ENCODE measurements around the gene SKI. TPM values are rescaled to one million over a fixed set of nuclear protein-coding genes. Genes with fewer than 3 reads are reported as not detected.
A peak's percentile ranks its signal among the peaks of the same experiment; 100 is the strongest.

The SKI gene
- total and polyA plus RNA-seq, 5 donors from 2014 or later: 0.25 to 218 (median 0.35) TPM

DNA sequence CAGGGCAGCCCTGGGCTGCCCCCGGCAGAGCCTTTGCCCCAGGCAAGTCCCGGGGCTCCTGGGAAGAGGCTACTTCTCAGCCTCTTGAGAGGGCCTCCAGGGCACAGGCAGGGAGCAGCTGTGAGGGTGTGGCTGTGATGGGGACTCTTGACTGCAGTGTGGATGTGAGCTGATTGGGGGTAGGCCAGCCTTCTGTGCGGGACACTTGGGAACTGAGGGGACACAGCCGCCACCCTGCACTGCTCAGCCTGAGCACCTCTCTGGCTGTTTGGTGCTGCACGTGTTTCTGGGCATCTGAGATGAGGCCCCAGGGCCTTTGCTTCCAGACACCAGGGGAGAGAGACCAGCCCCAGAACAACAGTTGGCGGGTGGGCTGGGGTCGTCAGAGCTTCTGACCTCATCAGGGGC, 62.1 kb downstream of the SKI start:
- H3K9me3 Mint-ChIP-seq: peaks cover 0 to 2% (median 0%) of the 10 kb centered on the region in 7 donors
- H3K27ac Mint-ChIP-seq: peak overlapping the region; percentile 94 to 98 (median 94)
- H3K27ac ChIP-seq (ENCODE audit: insufficient read depth, low read length, poor library complexity, severe bottlenecking): peak overlapping the region; percentile 79
- H3K9me3 ChIP-seq (ENCODE audit: control insufficient read depth in 2 of 2, low read length in 2 of 2): no peaks in the 10 kb centered on the region
- peaks cover 6 to 83% (median 49%) of the 10 kb centered on the region in 4 donors for H3K4me1 Mint-ChIP-seq
- H3K27me3 ChIP-seq (ENCODE audit: control insufficient read depth, insufficient read depth, low read length): no peaks in the 10 kb centered on the region
- H3K36me3 Mint-ChIP-seq: no peaks in the 10 kb centered on the region
- DNase-seq: no peak
- peak; percentile 27 to 35 for ATAC-seq (ENCODE audit: low read depth in 2 of 2)
- H3K36me3 ChIP-seq (ENCODE audit: control insufficient read depth, insufficient read depth, low read length): no peaks in the 10 kb centered on the region
- H3K4me3 ChIP-seq (ENCODE audit: low read depth, low read length): peak overlapping the region; percentile 59
- peaks cover 78% of the 10 kb centered on the region for H3K4me1 ChIP-seq (ENCODE audit: control insufficient read depth, insufficient read depth, low read length, poor library complexity, severe bottlenecking)
- no peaks in the 10 kb centered on the region for H3K27me3 Mint-ChIP-seq
- peak overlapping the region; percentile 88 to 91 (median 90) for H3K4me3 Mint-ChIP-seq

DNA sequence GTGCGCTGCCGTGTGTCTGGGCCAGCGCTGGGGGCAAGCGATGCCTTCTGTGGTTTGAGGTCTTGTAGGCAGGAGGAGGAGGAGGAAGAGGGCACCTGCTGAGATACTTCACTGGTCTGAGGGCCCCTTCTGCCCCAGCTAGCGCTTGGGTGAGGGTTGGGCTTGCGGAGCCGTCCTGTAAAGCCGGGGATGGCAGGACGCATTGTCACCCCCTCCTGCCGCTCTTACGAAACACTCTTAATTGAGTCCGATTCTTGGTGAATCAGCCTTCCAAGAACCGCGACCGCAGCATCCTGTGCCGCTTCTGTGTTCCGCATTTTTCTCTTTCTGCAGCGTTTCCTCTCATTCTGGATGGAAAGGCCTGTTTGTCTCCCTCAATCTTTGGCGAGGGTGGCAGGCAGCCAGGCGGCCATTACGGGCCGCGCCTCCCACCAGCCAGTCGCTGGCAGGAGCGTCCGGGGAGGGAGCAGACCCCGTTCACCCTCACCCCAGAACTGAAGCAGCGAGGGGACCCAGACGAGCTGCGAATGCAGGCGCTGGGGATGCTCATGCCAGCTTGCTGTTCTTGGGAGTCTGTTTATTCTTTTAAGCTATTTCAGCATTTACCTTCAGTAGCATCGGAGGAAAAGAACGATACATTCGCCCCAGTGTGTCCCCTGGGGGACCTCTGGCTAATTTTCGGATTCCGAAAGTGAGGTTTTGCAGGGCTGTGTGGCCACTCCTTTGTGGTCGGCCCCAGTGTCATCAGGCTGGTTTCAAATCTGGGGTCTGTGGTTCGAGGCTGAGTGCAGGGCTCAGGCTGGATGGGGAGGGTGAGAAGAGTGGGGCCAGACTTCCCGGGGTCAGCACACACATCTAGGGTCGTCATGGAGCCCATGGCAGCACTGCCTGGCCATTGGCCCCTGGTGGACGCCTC, 62.7 kb downstream of the SKI start:
- peaks cover 0 to 2% (median 0%) of the 10 kb centered on the region in 7 donors for H3K9me3 Mint-ChIP-seq
- H3K4me1 Mint-ChIP-seq: peaks cover 6 to 89% (median 55%) of the 10 kb centered on the region in 4 donors
- ATAC-seq (ENCODE audit: low read depth in 2 of 2) (peak; percentile 86 to 89), DNase-seq (peak; percentile 52 to 97 (median 69))
- peaks cover 79% of the 10 kb centered on the region for H3K4me1 ChIP-seq (ENCODE audit: control insufficient read depth, insufficient read depth, low read length, poor library complexity, severe bottlenecking)
- peak overlapping the region; percentile 88 to 91 (median 90) for H3K4me3 Mint-ChIP-seq
- H3K36me3 ChIP-seq (ENCODE audit: control insufficient read depth, insufficient read depth, low read length): no peaks in the 10 kb centered on the region
- no peaks in the 10 kb centered on the region for H3K27me3 Mint-ChIP-seq
- peak overlapping the region; percentile 59 for H3K4me3 ChIP-seq (ENCODE audit: low read depth, low read length)
- no peaks in the 10 kb centered on the region for H3K27me3 ChIP-seq (ENCODE audit: control insufficient read depth, insufficient read depth, low read length)
- peak overlapping the region; percentile 94 to 98 (median 94) for H3K27ac Mint-ChIP-seq
- peak overlapping the region; percentile 79 for H3K27ac ChIP-seq (ENCODE audit: insufficient read depth, low read length, poor library complexity, severe bottlenecking)
- peaks cover 5% of the 10 kb centered on the region for H3K36me3 Mint-ChIP-seq
- H3K9me3 ChIP-seq (ENCODE audit: control insufficient read depth in 2 of 2, low read length in 2 of 2): no peaks in the 10 kb centered on the region

DNA sequence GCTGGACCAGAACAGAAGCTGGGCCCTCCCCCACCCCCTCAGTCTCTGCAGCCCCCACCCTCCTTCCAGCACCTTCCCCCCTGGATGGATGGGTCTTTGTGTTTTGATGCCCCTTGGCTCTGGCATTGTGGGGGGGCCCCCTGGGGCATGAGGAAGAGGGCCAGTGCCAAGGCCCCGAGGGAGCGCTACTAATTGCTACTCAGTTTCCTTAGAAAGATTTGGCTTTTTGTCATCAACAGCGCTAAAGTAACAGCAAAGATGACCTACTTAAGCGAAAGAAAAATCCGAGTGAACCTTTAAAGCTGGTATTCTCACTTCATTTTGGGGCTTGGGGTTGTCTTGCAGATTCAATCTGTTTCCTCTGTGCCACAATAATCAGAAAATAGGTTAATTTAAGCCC, 63.5 kb downstream of the SKI start:
- no peak overlapping the region for H3K4me3 ChIP-seq (ENCODE audit: low read depth, low read length)
- H3K9me3 ChIP-seq (ENCODE audit: control insufficient read depth in 2 of 2, low read length in 2 of 2): no peaks in the 10 kb centered on the region
- peaks cover 6% of the 10 kb centered on the region for H3K36me3 Mint-ChIP-seq
- ATAC-seq (ENCODE audit: low read depth in 2 of 2) (no peak), DNase-seq (no peak)
- no peaks in the 10 kb centered on the region for H3K27me3 ChIP-seq (ENCODE audit: control insufficient read depth, insufficient read depth, low read length)
- peak overlapping the region; percentile 62 to 94 (median 69) for H3K27ac Mint-ChIP-seq
- H3K36me3 ChIP-seq (ENCODE audit: control insufficient read depth, insufficient read depth, low read length): no peaks in the 10 kb centered on the region
- peak overlapping the region; percentile 79 for H3K27ac ChIP-seq (ENCODE audit: insufficient read depth, low read length, poor library complexity, severe bottlenecking)
- peak overlapping the region in 3 of 4 donors; percentile 48 to 91 (median 81) for H3K4me3 Mint-ChIP-seq
- peaks cover 0 to 2% (median 0%) of the 10 kb centered on the region in 7 donors for H3K9me3 Mint-ChIP-seq
- H3K4me1 ChIP-seq (ENCODE audit: control insufficient read depth, insufficient read depth, low read length, poor library complexity, severe bottlenecking): peaks cover 79% of the 10 kb centered on the region
- no peaks in the 10 kb centered on the region for H3K27me3 Mint-ChIP-seq
- H3K4me1 Mint-ChIP-seq: peaks cover 6 to 88% (median 59%) of the 10 kb centered on the region in 4 donors

DNA sequence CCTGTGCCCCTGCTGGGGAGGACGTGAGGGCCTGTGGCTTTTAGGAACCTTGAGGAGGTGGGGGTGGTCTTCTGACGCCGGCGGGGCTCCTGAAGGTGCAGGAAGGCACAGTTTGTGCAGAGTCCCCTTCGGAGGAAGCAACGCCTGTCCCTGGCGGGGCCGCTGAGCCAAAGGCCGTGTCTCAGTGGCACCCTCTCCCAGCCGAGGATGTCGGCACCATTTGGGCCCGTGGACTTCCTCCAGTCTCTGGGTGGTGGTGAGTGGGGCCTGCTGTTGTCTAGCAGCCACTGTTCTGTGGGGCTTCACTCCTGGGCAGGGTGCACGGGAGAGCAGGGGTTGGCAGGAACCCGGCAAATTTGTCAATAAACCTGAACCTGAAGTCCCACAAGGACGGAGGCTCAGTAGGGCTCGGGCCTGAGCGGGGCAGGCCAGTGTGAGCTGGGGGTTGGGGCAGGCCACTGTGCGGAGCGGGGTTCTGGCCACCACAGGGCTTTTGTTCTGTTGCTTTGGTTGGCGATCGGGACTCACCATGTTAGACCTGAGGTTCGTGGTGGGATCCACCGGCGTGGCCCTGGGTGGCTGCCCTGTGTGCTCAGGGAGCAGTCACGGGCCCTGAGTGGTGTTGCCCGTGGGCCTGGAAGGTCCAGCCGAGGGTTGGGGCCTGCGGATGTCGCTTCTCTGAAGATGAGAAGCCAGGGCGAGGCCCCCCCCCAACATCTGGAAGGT, 64.8 kb downstream of the SKI start:
- Mint-ChIP-seq H3K4me3 (peak overlapping the region in 2 of 4 donors; percentile 38 to 52), H3K36me3 (peaks cover 6% of the 10 kb centered on the region), H3K9me3 (peaks cover 0 to 2% (median 0%) of the 10 kb centered on the region in 7 donors), H3K4me1 (peaks cover 6 to 94% (median 57%) of the 10 kb centered on the region in 4 donors), H3K27ac (peak overlapping the region in 2 of 3 donors; percentile 78 to 94), H3K27me3 (no peaks in the 10 kb centered on the region)
- H3K9me3 ChIP-seq (ENCODE audit: control insufficient read depth in 2 of 2, low read length in 2 of 2): no peaks in the 10 kb centered on the region
- ATAC-seq (ENCODE audit: low read depth in 2 of 2) (no peak), DNase-seq (no peak)
- no peaks in the 10 kb centered on the region for H3K36me3 ChIP-seq (ENCODE audit: control insufficient read depth, insufficient read depth, low read length)
- H3K4me1 ChIP-seq (ENCODE audit: control insufficient read depth, insufficient read depth, low read length, poor library complexity, severe bottlenecking): peaks cover 84% of the 10 kb centered on the region
- H3K4me3 ChIP-seq (ENCODE audit: low read depth, low read length): no peak overlapping the region
- H3K27me3 ChIP-seq (ENCODE audit: control insufficient read depth, insufficient read depth, low read length): no peaks in the 10 kb centered on the region
- H3K27ac ChIP-seq (ENCODE audit: insufficient read depth, low read length, poor library complexity, severe bottlenecking): no peak overlapping the region

DNA sequence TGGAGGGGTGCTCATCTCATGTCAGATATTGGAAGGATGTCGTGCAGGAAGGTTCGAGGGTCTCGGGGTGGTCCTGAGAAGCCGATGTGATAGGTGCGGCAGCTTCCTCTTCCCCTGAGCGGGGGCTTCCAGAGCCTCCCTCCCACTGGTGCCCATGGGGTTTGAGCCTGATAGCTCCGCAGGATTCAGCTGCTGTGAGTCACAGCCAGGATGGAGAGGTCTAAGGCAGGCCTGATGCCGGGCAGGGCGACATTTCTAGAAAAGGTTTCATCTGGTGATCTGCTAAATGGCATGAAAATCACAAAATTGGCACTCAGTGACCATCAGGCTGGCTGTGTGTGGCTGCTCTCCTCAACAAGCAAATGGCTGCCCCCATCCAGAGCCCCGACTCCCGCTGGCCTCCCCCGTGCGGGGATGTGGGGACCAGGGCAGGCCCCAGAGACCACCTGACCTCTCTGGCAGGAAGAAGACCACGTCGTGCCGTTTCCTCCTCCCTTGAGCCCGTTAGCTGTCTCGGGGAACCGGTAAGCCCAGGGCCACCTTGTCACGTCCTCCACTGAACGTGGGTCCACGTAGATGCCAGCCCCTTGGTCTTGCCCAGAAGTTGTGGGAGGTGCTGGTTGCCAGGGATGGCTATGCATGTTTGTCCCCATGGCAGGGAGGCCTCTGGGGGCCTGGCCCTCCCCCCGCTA, 66.1 kb downstream of the SKI start:
- no peak overlapping the region for H3K4me3 ChIP-seq (ENCODE audit: low read depth, low read length)
- peak overlapping the region; percentile 41 for H3K27ac ChIP-seq (ENCODE audit: insufficient read depth, low read length, poor library complexity, severe bottlenecking)
- no peaks in the 10 kb centered on the region for H3K36me3 ChIP-seq (ENCODE audit: control insufficient read depth, insufficient read depth, low read length)
- H3K9me3 ChIP-seq (ENCODE audit: control insufficient read depth in 2 of 2, low read length in 2 of 2): no peaks in the 10 kb centered on the region
- H3K4me1 ChIP-seq (ENCODE audit: control insufficient read depth, insufficient read depth, low read length, poor library complexity, severe bottlenecking): peaks cover 85% of the 10 kb centered on the region
- peaks cover 6% of the 10 kb centered on the region for H3K36me3 Mint-ChIP-seq
- H3K4me1 Mint-ChIP-seq: peaks cover 6 to 94% (median 57%) of the 10 kb centered on the region in 4 donors
- no peak for ATAC-seq (ENCODE audit: low read depth in 2 of 2)
- H3K9me3 Mint-ChIP-seq: peaks cover 0 to 2% (median 0%) of the 10 kb centered on the region in 7 donors
- H3K27me3 Mint-ChIP-seq: no peaks in the 10 kb centered on the region
- DNase-seq: no peak
- H3K27me3 ChIP-seq (ENCODE audit: control insufficient read depth, insufficient read depth, low read length): no peaks in the 10 kb centered on the region
- peak overlapping the region in 2 of 3 donors; percentile 78 to 84 for H3K27ac Mint-ChIP-seq
- peak overlapping the region in 2 of 4 donors; percentile 15 to 28 for H3K4me3 Mint-ChIP-seq

DNA sequence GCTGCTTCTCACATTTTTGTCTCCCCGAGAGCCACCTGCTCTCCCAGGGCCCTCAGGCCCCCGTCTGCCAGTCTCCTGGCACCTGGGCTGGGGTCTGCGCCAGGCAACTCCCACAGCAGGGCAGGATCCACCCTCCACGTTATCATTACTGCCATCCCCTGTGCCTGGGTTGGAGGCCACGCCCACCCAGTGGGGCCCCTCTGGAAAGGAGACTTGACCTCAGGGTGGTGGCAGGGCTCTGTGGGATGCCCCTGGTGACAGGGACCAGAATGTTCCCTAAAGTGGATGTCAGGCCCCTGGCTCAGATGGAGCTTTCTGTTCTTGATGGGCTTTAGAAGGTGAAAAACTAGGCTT, 66.6 kb downstream of the SKI start:
- peaks cover 6% of the 10 kb centered on the region for H3K36me3 Mint-ChIP-seq
- Histone ChIP-seq H3K27me3 (ENCODE audit: control insufficient read depth, insufficient read depth, low read length) (no peaks in the 10 kb centered on the region), H3K4me1 (ENCODE audit: control insufficient read depth, insufficient read depth, low read length, poor library complexity, severe bottlenecking) (peaks cover 85% of the 10 kb centered on the region), H3K36me3 (ENCODE audit: control insufficient read depth, insufficient read depth, low read length) (no peaks in the 10 kb centered on the region), H3K9me3 (ENCODE audit: control insufficient read depth in 2 of 2, low read length in 2 of 2) (no peaks in the 10 kb centered on the region), H3K27ac (ENCODE audit: insufficient read depth, low read length, poor library complexity, severe bottlenecking) (peak overlapping the region; percentile 41), H3K4me3 (ENCODE audit: low read depth, low read length) (no peak overlapping the region)
- no peak for ATAC-seq (ENCODE audit: low read depth in 2 of 2)
- no peaks in the 10 kb centered on the region for H3K27me3 Mint-ChIP-seq
- peak overlapping the region in 2 of 3 donors; percentile 71 to 86 for H3K27ac Mint-ChIP-seq
- H3K4me3 Mint-ChIP-seq: peak overlapping the region in 1 of 4 donors; percentile 15
- H3K9me3 Mint-ChIP-seq: peaks cover 0 to 2% (median 0%) of the 10 kb centered on the region in 7 donors
- DNase-seq: no peak
- H3K4me1 Mint-ChIP-seq: peaks cover 6 to 95% (median 57%) of the 10 kb centered on the region in 4 donors

DNA sequence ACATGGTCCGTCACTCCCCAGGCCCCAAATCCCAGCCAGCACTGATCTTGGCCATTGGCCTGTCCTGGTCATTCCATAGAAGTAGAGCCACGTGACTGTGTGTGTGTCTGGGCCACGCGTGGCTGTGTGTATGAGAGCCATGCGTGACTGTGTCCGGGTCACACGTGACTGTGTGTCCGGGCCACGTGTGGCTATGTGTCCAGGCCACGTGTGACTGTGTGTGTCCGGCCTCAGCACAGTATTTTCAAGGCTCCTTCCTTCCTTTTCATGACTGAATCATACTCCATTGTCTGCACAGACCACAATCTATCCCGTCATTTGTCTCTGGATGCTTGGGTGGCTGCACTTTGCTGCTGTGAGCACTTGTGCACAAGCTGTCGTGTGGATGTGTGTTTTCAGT, 67.4 kb downstream of the SKI start:
- Histone ChIP-seq H3K4me1 (ENCODE audit: control insufficient read depth, insufficient read depth, low read length, poor library complexity, severe bottlenecking) (peaks cover 85% of the 10 kb centered on the region), H3K4me3 (ENCODE audit: low read depth, low read length) (no peak overlapping the region), H3K27me3 (ENCODE audit: control insufficient read depth, insufficient read depth, low read length) (no peaks in the 10 kb centered on the region), H3K36me3 (ENCODE audit: control insufficient read depth, insufficient read depth, low read length) (no peaks in the 10 kb centered on the region), H3K27ac (ENCODE audit: insufficient read depth, low read length, poor library complexity, severe bottlenecking) (no peak overlapping the region), H3K9me3 (ENCODE audit: control insufficient read depth in 2 of 2, low read length in 2 of 2) (no peaks in the 10 kb centered on the region)
- Mint-ChIP-seq H3K27me3 (no peaks in the 10 kb centered on the region), H3K36me3 (peaks cover 6% of the 10 kb centered on the region), H3K4me3 (peak overlapping the region in 1 of 4 donors; percentile 39), H3K9me3 (peaks cover 0 to 2% (median 0%) of the 10 kb centered on the region in 7 donors), H3K4me1 (peaks cover 5 to 95% (median 52%) of the 10 kb centered on the region in 4 donors), H3K27ac (peak overlapping the region; percentile 74 to 86 (median 83))
- DNase-seq (no peak), ATAC-seq (ENCODE audit: low read depth in 2 of 2) (no peak)
